Amygdala (tissue), 56 donors: ENCODE results near the gene GOLGA8T.
"Not testable (repeated sequence)": the region's sequence is repeated elsewhere in the genome, so short reads cannot be mapped to it uniquely, and the experiment has no call there.

Source experiments
- DNase-seq, 56 donors: peaks; one replicate each; lab custom pipeline; 2025; lab: John Stamatoyannopoulos, UW

GOLGA8T gene

GRCh38 chr15:30189754-30190153 is 54.9 kb downstream of the GOLGA8T start:
- not testable (repeated sequence) for DNase-seq

- not testable (repeated sequence) for DNase-seq
Measured at GRCh38 chr15:30191143-30191542, 56.3 kb downstream of the GOLGA8T start.

GRCh38 chr15:30191639-30192038 is 56.8 kb downstream of the GOLGA8T start:
- not testable (repeated sequence) for DNase-seq

- not testable (repeated sequence) for DNase-seq
Measured at GRCh38 chr15:30192119-30192745, 57.4 kb downstream of the GOLGA8T start.

GRCh38 chr15:30192892-30193291 is 58.0 kb downstream of the GOLGA8T start:
- DNase-seq, result not testable (repeated sequence)
